CD14-positive monocyte (primary cell): ENCODE results near the gene CTDP1. TPM values are rescaled to one million over a fixed set of nuclear protein-coding genes. Genes with fewer than 3 reads are reported as not detected.
A peak's percentile ranks its signal among the peaks of the same experiment; 100 is the strongest.

Source experiments
- DNase-seq, 3 donors: peaks; one replicate each; pipeline ENCODE4 v3.0.0-alpha.2; 2011 to 2022
- H2AFZ ChIP-seq: 2 replicates; pipeline ENCODE4 v1.6.0; 2012; ENCODE audit warnings: mild to moderate bottlenecking, low read depth, low read length, inconsistent platforms; ENCODE audit not compliant: insufficient read depth, poor library complexity, severe bottlenecking
- H3K27ac ChIP-seq, 2 donors: 1 replicate in 1 of 2; 2 replicates in 1 of 2; pipeline ENCODE4 v1.5.1; 2012 to 2013; ENCODE audit warnings: low read length in 2 of 2, control low read depth in 1 of 2, inconsistent platforms in 1 of 2, low read depth in 1 of 2, mild to moderate bottlenecking in 1 of 2
- H3K27me3 ChIP-seq, 2 donors: one replicate each; pipeline versions ENCODE4 v1.6.0 to v1.6.1; 2011 to 2013; ENCODE audit warnings: low read length in 2 of 2; ENCODE audit not compliant: control insufficient read depth in 2 of 2, insufficient read depth in 2 of 2
- H3K36me3 ChIP-seq, 2 donors: replicated peaks in 1 of 2; 1 replicate in 1 of 2; 2 replicates in 1 of 2; pipeline versions ENCODE4 v1.5.1 to v1.6.1; 2012 to 2013; ENCODE audit warnings: low read length in 2 of 2, control low read depth in 1 of 2, inconsistent platforms in 1 of 2, mild to moderate bottlenecking in 1 of 2; ENCODE audit not compliant: insufficient read depth in 2 of 2, control insufficient read depth in 1 of 2
- H3K4me1 ChIP-seq, 2 donors: 1 replicate in 1 of 2; 2 replicates in 1 of 2; pipeline versions ENCODE4 v1.5.1 to v1.6.1; 2012 to 2013; ENCODE audit warnings: low read length in 2 of 2, control low read depth in 1 of 2, inconsistent platforms in 1 of 2, mild to moderate bottlenecking in 1 of 2, moderate library complexity in 1 of 2; ENCODE audit not compliant: insufficient read depth in 2 of 2, control insufficient read depth in 1 of 2
- H3K4me2 ChIP-seq: replicated peaks from 2 replicates; pipeline ENCODE3; 2012; ENCODE audit warnings: low read length, moderate library complexity, mild to moderate bottlenecking; ENCODE audit not compliant: poor library complexity, severe bottlenecking; ENCODE audit errors: extremely low read depth
- H3K4me3 ChIP-seq, 3 experiments: fragments of 200-600 bp in 1 of 3; sonication (generic) in 1 of 3; replicated peaks in 1 of 3; 1 replicate in 2 of 3; 2 replicates in 1 of 3; pipeline ENCODE4 v1.5.1; 2011 to 2013; ENCODE audit warnings: low read length in 3 of 3, mild to moderate bottlenecking in 3 of 3, control low read depth in 2 of 3, low read depth in 2 of 3, inconsistent platforms in 1 of 3, moderate library complexity in 1 of 3
- H3K79me2 ChIP-seq: 2 replicates; pipeline ENCODE4 v1.6.0; 2012; ENCODE audit warnings: mild to moderate bottlenecking, control low read depth, inconsistent platforms, low read length, moderate library complexity; ENCODE audit not compliant: insufficient read depth
- H3K9ac ChIP-seq: 2 replicates; pipeline ENCODE4 v1.6.0; 2017; ENCODE audit warnings: low read length, mild to moderate bottlenecking; ENCODE audit not compliant: insufficient read depth, poor library complexity, severe bottlenecking
- H3K9me3 ChIP-seq, 2 donors: replicated peaks in 1 of 2; 1 replicate in 1 of 2; 2 replicates in 1 of 2; pipeline versions ENCODE4 v1.5.1 to v1.6.1; 2012 to 2013; ENCODE audit warnings: low read length in 2 of 2, control low read depth in 1 of 2; ENCODE audit not compliant: control insufficient read depth in 1 of 2, insufficient read depth in 1 of 2
- H4K20me1 ChIP-seq: 2 replicates; pipeline ENCODE4 v1.6.0; 2012; ENCODE audit warnings: mild to moderate bottlenecking, low read length, control low read depth, moderate library complexity; ENCODE audit not compliant: insufficient read depth
- H3K27ac Mint-ChIP-seq, 7 donors: one replicate each; pipeline ENCODE4 v1.8.0; 2020; ENCODE audit warnings: mild to moderate bottlenecking in 7 of 7, mixed read lengths in 7 of 7, moderate library complexity in 6 of 7, inconsistent platforms in 2 of 7
- H3K27me3 Mint-ChIP-seq, 3 donors: one replicate each; pipeline ENCODE4 v1.8.0; 2021 to 2022; ENCODE audit warnings: low read depth in 3 of 3, mild to moderate bottlenecking in 3 of 3, mixed read lengths in 3 of 3, moderate library complexity in 3 of 3, inconsistent platforms in 1 of 3
- H3K36me3 Mint-ChIP-seq, 2 donors: one replicate each; pipeline ENCODE4 v1.8.0; 2020; ENCODE audit warnings: mixed read lengths in 2 of 2, inconsistent platforms in 1 of 2, mild to moderate bottlenecking in 1 of 2
- H3K4me1 Mint-ChIP-seq: one replicate; pipeline ENCODE4 v1.8.0; 2020; ENCODE audit warnings: mild to moderate bottlenecking, mixed read lengths
- H3K4me3 Mint-ChIP-seq, 2 donors: one replicate each; pipeline ENCODE4 v1.8.0; 2020; ENCODE audit warnings: mild to moderate bottlenecking in 2 of 2, mixed read lengths in 2 of 2, moderate library complexity in 1 of 2
- H3K9me3 Mint-ChIP-seq, 7 donors: one replicate each; pipeline ENCODE4 v1.8.0; 2020 to 2022; ENCODE audit warnings: mixed read lengths in 7 of 7, mild to moderate bottlenecking in 6 of 7, moderate library complexity in 6 of 7, inconsistent platforms in 2 of 7
- WGBS: methylation state at CpG from one replicate; pipeline ENCODE4 v1.1.5; 2013; ENCODE audit warnings: missing lambda C conversion rate; ENCODE audit not compliant: insufficient coverage; 5-methylcytosine and 5-hydroxymethylcytosine counted together
- intact Hi-C, 2 donors: fragments of 100-400 bp; cut with micrococcal nuclease; formaldehyde crosslinking; loops; one replicate each; pipeline versions ENCODE4 v1.15.0 to v1.15.1; 2023
- polyA plus RNA-seq, 3 donors: library from polyadenylated mRNA; depleted of rRNA in 1 of 3; unstranded in 2 of 3; stranded (reverse) in 1 of 3; fragments of 300-500 nt in 2 of 3; fragments of >200 nt in 1 of 3; fragmentation: Illumina TruSeq in 2 of 3; gene quantifications; 1 replicate in 2 of 3; 2 replicates in 1 of 3; pipeline ENCODE4 v1.2.3, GENCODE V29; 2012 to 2021
- TF ChIP-seq, protein P1 (sequence below): fragments of 200-600 bp; IDR thresholded peaks from one replicate; pipeline ENCODE4 v1.8.0; 2022; ENCODE audit warnings: antibody characterized with exemption, mild to moderate bottlenecking

The CTDP1 gene
- polyA plus RNA-seq, 3 donors = 9.1 to 13.9 (median 9.1) TPM

DNA sequence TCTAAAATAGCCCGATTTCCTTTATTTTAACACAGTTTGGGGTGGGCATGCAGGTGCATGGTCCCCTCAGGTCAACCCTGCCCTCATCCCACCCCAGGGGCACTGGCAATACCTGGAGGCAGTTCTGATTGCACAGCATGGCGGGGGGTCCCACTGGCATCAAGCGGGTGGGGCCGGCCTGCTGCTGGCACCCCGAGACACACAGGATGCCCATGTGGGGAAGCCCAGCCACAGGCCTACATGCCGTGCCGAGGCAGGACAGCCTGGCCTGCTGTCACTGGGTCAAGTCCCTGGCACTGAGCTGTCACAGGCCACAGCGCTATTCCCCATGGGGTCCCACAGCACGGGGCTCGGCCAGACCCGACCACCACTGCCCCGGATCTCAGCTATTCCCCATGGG, 106.2 kb downstream of the CTDP1 start:
- Histone ChIP-seq H3K27ac (no peak overlapping the region), H3K4me2 (no peak overlapping the region), H3K4me1 (peaks cover 13 to 45% of the 10 kb centered on the region in 2 donors), H3K9ac (no peak overlapping the region), H2AFZ (no peak overlapping the region), H3K36me3 (no peaks in the 10 kb centered on the region), H3K27me3 (peaks cover 10 to 45% of the 10 kb centered on the region in 2 donors), H3K9me3 (peaks cover 0 to 5% of the 10 kb centered on the region in 2 donors), H3K79me2 (no peaks in the 10 kb centered on the region), H4K20me1 (no peaks in the 10 kb centered on the region), H3K4me3 (no peak overlapping the region)
- H3K9me3 Mint-ChIP-seq = peaks cover 3 to 17% (median 6%) of the 10 kb centered on the region in 7 donors
- 83% methylated on average over 6 of the region's 12 CpGs for WGBS
- TF ChIP-seq, protein P1, sequence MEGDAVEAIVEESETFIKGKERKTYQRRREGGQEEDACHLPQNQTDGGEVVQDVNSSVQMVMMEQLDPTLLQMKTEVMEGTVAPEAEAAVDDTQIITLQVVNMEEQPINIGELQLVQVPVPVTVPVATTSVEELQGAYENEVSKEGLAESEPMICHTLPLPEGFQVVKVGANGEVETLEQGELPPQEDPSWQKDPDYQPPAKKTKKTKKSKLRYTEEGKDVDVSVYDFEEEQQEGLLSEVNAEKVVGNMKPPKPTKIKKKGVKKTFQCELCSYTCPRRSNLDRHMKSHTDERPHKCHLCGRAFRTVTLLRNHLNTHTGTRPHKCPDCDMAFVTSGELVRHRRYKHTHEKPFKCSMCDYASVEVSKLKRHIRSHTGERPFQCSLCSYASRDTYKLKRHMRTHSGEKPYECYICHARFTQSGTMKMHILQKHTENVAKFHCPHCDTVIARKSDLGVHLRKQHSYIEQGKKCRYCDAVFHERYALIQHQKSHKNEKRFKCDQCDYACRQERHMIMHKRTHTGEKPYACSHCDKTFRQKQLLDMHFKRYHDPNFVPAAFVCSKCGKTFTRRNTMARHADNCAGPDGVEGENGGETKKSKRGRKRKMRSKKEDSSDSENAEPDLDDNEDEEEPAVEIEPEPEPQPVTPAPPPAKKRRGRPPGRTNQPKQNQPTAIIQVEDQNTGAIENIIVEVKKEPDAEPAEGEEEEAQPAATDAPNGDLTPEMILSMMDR = no peak
- peaks cover 4 to 9% of the 10 kb centered on the region in 2 donors for H3K36me3 Mint-ChIP-seq
- no peak overlapping the region for H3K27ac Mint-ChIP-seq
- H3K27me3 Mint-ChIP-seq = peaks cover 32 to 62% (median 55%) of the 10 kb centered on the region in 3 donors
- DNase-seq = no peak
- intact Hi-C loops = no loop called here
- H3K4me1 Mint-ChIP-seq = peaks cover 39% of the 10 kb centered on the region
- peak overlapping the region in 1 of 2 donors; percentile 39 for H3K4me3 Mint-ChIP-seq

- Mint-ChIP-seq H3K36me3 (peaks cover 4 to 9% of the 10 kb centered on the region in 2 donors), H3K27me3 (peaks cover 32 to 63% (median 56%) of the 10 kb centered on the region in 3 donors), H3K4me3 (peak overlapping the region in 1 of 2 donors; percentile 85), H3K4me1 (peaks cover 44% of the 10 kb centered on the region), H3K9me3 (peaks cover 3 to 17% (median 6%) of the 10 kb centered on the region in 7 donors), H3K27ac (no peak overlapping the region)
- 96% methylated on average over 10 of the region's 14 CpGs for WGBS
- Histone ChIP-seq H3K4me1 (peaks cover 17 to 49% of the 10 kb centered on the region in 2 donors), H2AFZ (no peak overlapping the region), H3K4me3 (no peak overlapping the region), H3K27ac (no peak overlapping the region), H3K9me3 (peaks cover 0 to 5% of the 10 kb centered on the region in 2 donors), H3K27me3 (peaks cover 10 to 45% of the 10 kb centered on the region in 2 donors), H4K20me1 (no peaks in the 10 kb centered on the region), H3K36me3 (no peaks in the 10 kb centered on the region), H3K79me2 (no peaks in the 10 kb centered on the region), H3K4me2 (no peak overlapping the region), H3K9ac (no peak overlapping the region)
- DNase-seq = no peak
- intact Hi-C loops = no loop called here
- TF ChIP-seq, protein P1 = no peak
These were observed 106.7 kb downstream of the CTDP1 start for GRCh38 chr18:79786304-79786703.
